ENCODE measurements around the gene TPP2. TPM values are rescaled to one million over a fixed set of nuclear protein-coding genes. Genes with fewer than 3 reads are reported as not detected.

TPP2 gene
- polyA plus RNA-seq, 1 donor from 2014 or later: 45.4 TPM

GRCh38 chr13:102697264-102697663 is 100.5 kb downstream of the TPP2 start:
- Histone ChIP-seq H3K9me3 (ENCODE audit: low read length) (no peaks in the 10 kb centered on the region), H3K36me3 (ENCODE audit: insufficient read depth, low read length) (no peaks in the 10 kb centered on the region), H3K4me3 (ENCODE audit: low read length) (no peak overlapping the region), H3F3A (ENCODE audit: insufficient read depth, low read length, poor library complexity, severe bottlenecking) (no peaks in the 10 kb centered on the region), H3K9ac (ENCODE audit: low read length) (no peak overlapping the region), H2AFZ (ENCODE audit: low read depth, low read length) (no peak overlapping the region), H3K27me3 (ENCODE audit: insufficient read depth, low read depth, low read length) (no peaks in the 10 kb centered on the region), H3K27ac (ENCODE audit: low read length) (no peak overlapping the region), H3K79me2 (replicated peaks; ENCODE audit: insufficient read depth, low read length) (no peaks in the 10 kb centered on the region), H4K20me1 (ENCODE audit: insufficient read depth) (no peaks in the 10 kb centered on the region), H3K9me2 (ENCODE audit: insufficient read depth, low read length) (no peaks in the 10 kb centered on the region), H3K4me2 (ENCODE audit: low read length) (no peak overlapping the region)
- TF ChIP-seq RAD21 (conservative IDR thresholded peaks at IDR 0.05) (no peak), REST (IDR thresholded peaks at IDR 0.05; ENCODE audit: borderline replicate concordance) (no peak), TAF1 (IDR thresholded peaks at IDR 0.05; ENCODE audit: low read depth) (no peak), POLR2AphosphoS5 (IDR thresholded peaks at IDR 0.05) (no peak), MXI1 (conservative IDR thresholded peaks at IDR 0.05; ENCODE audit: poor library complexity, severe bottlenecking) (no peak), SMC3 (conservative IDR thresholded peaks at IDR 0.05; ENCODE audit: poor library complexity) (no peak), EP300 (conservative IDR thresholded peaks at IDR 0.05; ENCODE audit: poor library complexity, severe bottlenecking) (no peak), CTCF (IDR thresholded peaks at IDR 0.05; ENCODE audit: poor library complexity, severe bottlenecking) (no peak), EZH2 (IDR thresholded peaks at IDR 0.05; ENCODE audit: borderline replicate concordance, insufficient read depth, low read length, poor library complexity, severe bottlenecking) (no peak)

- Histone ChIP-seq H3K9me3 (ENCODE audit: low read length) (no peaks in the 10 kb centered on the region), H3K79me2 (replicated peaks; ENCODE audit: insufficient read depth, low read length) (no peaks in the 10 kb centered on the region), H3K27ac (ENCODE audit: low read length) (no peak overlapping the region), H3K9me2 (ENCODE audit: insufficient read depth, low read length) (no peaks in the 10 kb centered on the region), H3F3A (ENCODE audit: insufficient read depth, low read length, poor library complexity, severe bottlenecking) (no peaks in the 10 kb centered on the region), H2AFZ (ENCODE audit: low read depth, low read length) (no peak overlapping the region), H3K36me3 (ENCODE audit: insufficient read depth, low read length) (no peaks in the 10 kb centered on the region), H3K9ac (ENCODE audit: low read length) (no peak overlapping the region), H3K27me3 (ENCODE audit: insufficient read depth, low read depth, low read length) (no peaks in the 10 kb centered on the region), H3K4me3 (ENCODE audit: low read length) (no peak overlapping the region), H4K20me1 (ENCODE audit: insufficient read depth) (no peaks in the 10 kb centered on the region), H3K4me2 (ENCODE audit: low read length) (no peak overlapping the region)
- no peak for TF ChIP-seq EZH2 (IDR thresholded peaks at IDR 0.05; ENCODE audit: borderline replicate concordance, insufficient read depth, low read length, poor library complexity, severe bottlenecking)
- no peak for TF ChIP-seq SMC3 (conservative IDR thresholded peaks at IDR 0.05; ENCODE audit: poor library complexity)
- no peak for TF ChIP-seq MXI1 (conservative IDR thresholded peaks at IDR 0.05; ENCODE audit: poor library complexity, severe bottlenecking)
- no peak for TF ChIP-seq TAF1 (IDR thresholded peaks at IDR 0.05; ENCODE audit: low read depth)
- TF ChIP-seq CTCF (IDR thresholded peaks at IDR 0.05; ENCODE audit: poor library complexity, severe bottlenecking): no peak
- no peak for TF ChIP-seq EP300 (conservative IDR thresholded peaks at IDR 0.05; ENCODE audit: poor library complexity, severe bottlenecking)
- TF ChIP-seq POLR2AphosphoS5 (IDR thresholded peaks at IDR 0.05): no peak
- no peak for TF ChIP-seq REST (IDR thresholded peaks at IDR 0.05; ENCODE audit: borderline replicate concordance)
- no peak for TF ChIP-seq RAD21 (conservative IDR thresholded peaks at IDR 0.05)
These were observed 101.3 kb downstream of the TPP2 start for GRCh38 chr13:102697929-102698648.

All from neural cell (in vitro differentiated cells).